ES-I3 (cell line): Measurements from ENCODE around the gene CCDC91.
"Not testable (repeated sequence)": the region's sequence is repeated elsewhere in the genome, so short reads cannot be mapped to it uniquely, and the experiment has no call there.

ENCODE experiments used
- H3K36me3 ChIP-seq: 2 replicates; pipeline ENCODE4 v1.6.1; 2013; ENCODE audit warnings: mild to moderate bottlenecking, low read length, control low read depth, moderate library complexity; ENCODE audit not compliant: insufficient read depth
- H3K4me1 ChIP-seq: 2 replicates; pipeline ENCODE4 v1.6.1; 2013; ENCODE audit warnings: mild to moderate bottlenecking, control low read depth, low read length; ENCODE audit not compliant: insufficient read depth
- H3K9ac ChIP-seq: 2 replicates; pipeline ENCODE4 v1.6.1; 2013; ENCODE audit warnings: low read depth, mild to moderate bottlenecking, low read length, moderate library complexity
- H3K9me3 ChIP-seq: 2 replicates; pipeline ENCODE4 v1.6.1; 2013; ENCODE audit warnings: mild to moderate bottlenecking, low read length, moderate library complexity; ENCODE audit not compliant: control insufficient read depth, insufficient read depth

Gene CCDC91

DNA sequence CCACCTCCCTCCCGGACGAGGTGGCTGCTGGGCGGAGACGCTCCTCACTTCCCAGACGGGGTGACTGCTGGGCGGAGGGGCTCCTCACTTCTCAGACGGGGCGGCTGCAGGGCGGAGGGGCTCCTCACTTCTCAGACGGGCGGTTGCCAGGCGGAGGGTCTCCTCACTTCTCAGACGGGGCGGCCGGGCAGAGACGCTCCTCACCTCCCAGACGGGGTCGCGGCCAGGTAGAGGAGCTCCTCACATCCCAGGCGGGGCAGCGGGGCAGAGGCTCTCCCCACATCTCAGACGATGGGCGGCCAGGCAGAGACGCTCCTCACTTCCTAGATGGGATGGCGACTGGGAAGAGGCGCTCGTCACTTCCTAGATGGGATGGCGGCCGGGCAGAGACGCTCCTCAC is 10.9 kb downstream of the CCDC91 start:
- H3K9me3 ChIP-seq, H3K36me3 ChIP-seq, H3K9ac ChIP-seq, H3K4me1 ChIP-seq: not testable (repeated sequence)

DNA sequence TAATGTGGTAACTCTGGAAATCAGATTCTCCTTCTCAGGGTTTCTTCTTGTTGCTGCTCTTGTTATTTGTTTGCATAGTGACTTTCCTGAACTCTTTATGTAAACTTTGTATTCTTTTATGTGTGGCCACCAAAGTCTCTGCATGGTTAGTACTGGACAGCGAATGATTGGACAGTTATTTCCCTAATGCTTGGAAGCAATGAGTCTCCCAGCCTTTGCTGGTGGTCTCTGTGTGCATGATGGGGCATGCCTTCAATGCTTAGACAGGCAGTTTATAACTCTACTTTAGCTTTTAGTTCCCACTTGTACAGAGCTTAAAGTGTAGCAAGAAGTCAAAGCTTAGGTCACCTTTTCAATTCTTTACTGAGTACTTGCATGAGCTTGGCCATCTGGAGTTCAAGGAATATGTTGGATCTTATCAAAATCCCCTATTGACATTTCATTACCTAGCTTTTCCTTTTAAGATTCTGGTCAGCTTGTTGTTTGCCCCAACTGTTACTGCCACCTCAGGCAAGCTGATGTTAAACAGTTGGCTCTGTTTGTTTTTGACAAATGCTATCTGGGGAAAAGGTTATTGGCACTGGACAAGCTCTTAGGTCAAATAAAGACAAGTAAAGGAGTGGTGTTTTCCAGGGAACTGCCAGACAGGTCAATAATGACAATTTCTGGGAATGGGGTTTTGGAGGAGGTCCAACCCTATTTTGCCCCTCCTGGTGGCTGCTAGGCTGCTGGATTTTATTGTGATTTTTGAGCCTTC is 12.3 kb downstream of the CCDC91 start:
- Histone ChIP-seq H3K4me1 (no peaks in the 10 kb centered on the region), H3K36me3 (no peaks in the 10 kb centered on the region), H3K9ac (no peak overlapping the region), H3K9me3 (peaks cover 14% of the 10 kb centered on the region)

DNA sequence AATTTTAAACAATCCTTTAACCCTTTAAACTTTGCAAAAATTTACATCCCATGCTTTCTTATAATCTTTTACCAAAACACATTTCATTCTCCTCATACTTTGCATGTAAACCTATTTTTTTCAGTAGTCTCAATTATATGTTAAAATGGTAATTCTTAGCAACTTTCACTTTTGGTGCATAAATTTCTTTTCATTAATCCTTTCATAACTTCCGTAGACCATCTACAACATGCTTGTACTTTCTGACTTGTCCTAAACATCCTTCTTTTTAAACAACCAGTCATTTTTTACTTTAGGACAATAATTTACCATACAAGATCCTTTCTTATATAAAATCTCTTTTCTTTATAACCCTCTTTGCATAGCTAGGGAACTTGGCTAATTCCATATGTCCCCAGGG is 19.5 kb downstream of the CCDC91 start:
- H3K36me3 ChIP-seq, result no peaks in the 10 kb centered on the region
- H3K9me3 ChIP-seq, result peaks cover 23% of the 10 kb centered on the region
- H3K4me1 ChIP-seq, result no peaks in the 10 kb centered on the region
- H3K9ac ChIP-seq, result no peak overlapping the region

DNA sequence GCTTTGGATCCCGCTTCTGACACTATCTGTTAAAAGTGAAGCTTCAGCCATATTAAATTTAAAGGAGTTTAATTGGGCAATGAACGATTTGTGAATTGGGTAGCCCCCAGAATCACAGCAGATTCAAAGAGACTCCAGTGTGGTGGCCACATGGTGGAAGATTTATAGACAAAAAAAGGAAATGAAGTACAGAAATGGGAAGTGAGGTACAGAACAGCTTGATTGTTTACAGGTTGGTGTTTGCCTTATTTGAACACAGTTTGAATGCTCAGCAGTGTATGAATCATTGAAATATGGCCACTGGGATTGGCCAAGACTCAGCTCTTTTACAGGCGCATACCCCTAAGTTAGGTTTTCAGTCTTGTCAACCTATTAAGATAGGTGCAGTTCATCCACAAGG is 21.9 kb downstream of the CCDC91 start:
- no peaks in the 10 kb centered on the region for H3K4me1 ChIP-seq
- H3K36me3 ChIP-seq, result no peaks in the 10 kb centered on the region
- peaks cover 19% of the 10 kb centered on the region; the same call in 1 of the 2 replicates for H3K9me3 ChIP-seq
- H3K9ac ChIP-seq, result no peak overlapping the region

DNA sequence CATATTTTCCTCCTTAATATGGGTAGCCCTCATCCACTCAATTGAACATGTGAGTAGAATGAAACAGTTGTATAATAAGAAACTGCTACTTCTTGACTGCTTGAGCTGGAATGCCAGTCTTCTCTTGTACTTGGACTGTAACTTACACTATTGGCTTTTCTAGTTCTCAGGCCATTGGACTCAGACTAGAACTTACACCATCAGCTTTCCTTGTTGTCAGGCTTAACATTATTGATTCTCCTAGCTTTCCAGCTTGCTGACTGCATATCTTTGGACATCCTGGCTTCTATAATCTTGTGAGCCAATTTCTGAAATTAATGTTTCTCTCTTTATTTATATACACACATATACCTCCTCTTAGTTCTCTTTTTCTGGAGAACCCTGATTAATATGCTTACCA is 24.8 kb downstream of the CCDC91 start:
- no peak overlapping the region for H3K9ac ChIP-seq
- no peaks in the 10 kb centered on the region for H3K36me3 ChIP-seq
- H3K4me1 ChIP-seq, result no peaks in the 10 kb centered on the region
- H3K9me3 ChIP-seq, result peaks cover 12% of the 10 kb centered on the region; the same call in 1 of the 2 replicates

DNA sequence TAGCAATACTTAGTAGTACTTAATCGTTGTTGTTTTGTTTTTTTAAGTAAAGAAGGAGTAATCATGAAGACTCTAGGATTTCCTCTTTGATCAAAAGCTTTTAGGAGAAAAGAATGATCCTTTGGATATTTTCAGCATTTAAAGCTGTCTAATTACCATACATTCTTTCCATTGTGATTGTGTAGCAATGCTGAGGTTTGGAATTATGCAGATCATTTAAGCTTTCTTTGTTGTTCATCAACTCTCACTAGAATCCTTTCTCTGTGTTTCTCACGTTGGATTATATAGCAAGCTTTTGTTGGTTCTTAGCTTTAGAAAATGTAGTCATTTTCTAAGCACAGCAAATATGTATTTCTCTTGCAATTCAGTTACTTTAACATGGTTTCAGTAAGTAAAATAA is 25.8 kb downstream of the CCDC91 start:
- Histone ChIP-seq H3K9ac (no peak overlapping the region), H3K36me3 (no peaks in the 10 kb centered on the region), H3K4me1 (no peaks in the 10 kb centered on the region), H3K9me3 (peaks cover 3% of the 10 kb centered on the region; the same call in 1 of the 2 replicates)

DNA sequence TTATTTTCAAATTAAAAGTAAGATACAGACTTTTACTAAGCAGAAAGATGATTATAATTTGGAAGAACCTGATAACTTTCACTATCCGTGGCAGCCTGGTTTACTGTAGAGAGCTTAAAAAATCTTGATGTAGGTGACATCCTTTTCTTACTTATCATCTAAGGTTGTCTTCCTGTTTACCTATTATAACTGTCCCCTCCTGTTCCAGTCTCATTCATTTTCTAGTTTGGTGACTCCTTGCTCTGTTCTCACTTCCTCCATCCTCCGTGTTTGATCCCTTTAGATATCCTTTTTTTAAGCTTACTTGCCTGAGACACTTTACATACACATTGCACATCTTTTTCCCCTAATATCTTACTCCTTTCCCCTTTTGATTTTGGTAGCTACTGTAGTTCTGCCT is 27.5 kb downstream of the CCDC91 start:
- Histone ChIP-seq H3K4me1 (no peaks in the 10 kb centered on the region), H3K9me3 (no peaks in the 10 kb centered on the region; the same call in 1 of the 2 replicates), H3K36me3 (no peaks in the 10 kb centered on the region), H3K9ac (no peak overlapping the region)

DNA sequence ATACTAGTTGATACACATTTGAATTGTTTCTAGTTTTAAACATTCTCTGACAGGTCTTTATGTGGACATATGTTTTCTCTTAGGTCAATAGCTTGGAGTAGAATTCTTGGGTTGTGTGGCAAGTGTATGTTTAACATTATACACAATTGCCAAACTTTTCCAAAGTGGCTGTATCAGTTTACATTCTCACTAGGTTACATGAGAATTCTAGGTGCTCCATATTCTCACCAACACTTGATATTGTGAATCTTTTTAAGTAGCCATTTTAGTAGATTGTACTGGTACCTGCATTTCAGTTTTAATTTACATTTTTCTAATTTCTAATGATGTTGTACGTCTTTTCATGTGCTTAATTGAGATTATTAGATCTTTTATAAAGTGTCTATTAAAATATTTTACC is 28.6 kb downstream of the CCDC91 start:
- Histone ChIP-seq H3K36me3 (no peaks in the 10 kb centered on the region), H3K9me3 (no peaks in the 10 kb centered on the region; the same call in 1 of the 2 replicates), H3K4me1 (no peaks in the 10 kb centered on the region; the same call in 1 of the 2 replicates), H3K9ac (no peak overlapping the region)

DNA sequence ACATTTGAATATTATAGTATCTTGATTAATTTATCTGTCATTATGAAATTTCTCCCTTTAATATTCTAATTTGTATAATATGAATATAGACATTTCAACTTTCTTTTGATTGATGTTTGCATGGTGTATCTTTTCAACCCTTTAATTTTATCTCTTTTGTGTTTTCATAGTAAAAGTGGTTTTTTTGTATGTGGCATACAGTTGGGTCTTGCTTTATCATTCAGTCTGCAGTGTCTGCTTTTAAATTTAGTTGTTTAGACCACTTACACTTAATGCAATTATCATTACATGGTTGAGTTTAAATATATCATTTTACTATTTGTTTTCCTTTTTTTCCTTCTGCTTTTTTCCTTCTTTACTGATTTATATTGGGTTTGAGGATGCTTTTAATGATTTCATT is 29.6 kb downstream of the CCDC91 start:
- Histone ChIP-seq H3K36me3 (no peaks in the 10 kb centered on the region), H3K9me3 (no peaks in the 10 kb centered on the region; the same call in 1 of the 2 replicates), H3K4me1 (no peaks in the 10 kb centered on the region; the same call in 1 of the 2 replicates), H3K9ac (no peak overlapping the region)

DNA sequence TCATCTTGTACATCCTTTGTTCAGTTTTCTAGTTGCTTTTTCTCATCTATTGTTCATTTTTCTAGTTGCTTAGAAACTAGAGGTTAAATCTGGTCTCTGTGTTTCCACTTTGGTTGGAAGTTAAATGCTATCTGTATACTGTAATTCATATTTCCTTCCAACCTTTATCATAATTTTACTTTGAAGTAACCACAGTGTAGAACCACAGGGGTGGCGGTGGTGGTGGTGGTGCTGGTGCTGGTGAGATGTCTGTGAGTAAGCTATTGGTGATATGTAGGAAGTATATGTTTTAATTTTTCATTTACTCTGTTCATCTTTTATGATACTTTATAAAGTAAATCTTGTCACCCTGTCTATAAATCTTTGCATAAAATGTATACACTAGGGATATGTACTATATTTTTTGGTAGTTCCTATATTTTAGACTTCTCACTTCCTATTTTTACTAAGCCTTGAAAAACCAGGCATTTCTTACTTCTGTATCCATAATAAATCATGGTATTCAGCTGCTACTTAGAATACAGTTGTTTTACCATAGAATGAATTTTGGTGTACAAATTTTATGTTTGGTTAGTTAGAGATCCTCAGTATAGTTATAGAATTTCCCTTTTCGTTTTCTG is 31.9 kb downstream of the CCDC91 start:
- H3K9me3 ChIP-seq, result no peaks in the 10 kb centered on the region; the same call in 1 of the 2 replicates
- H3K4me1 ChIP-seq, result no peaks in the 10 kb centered on the region; the same call in 1 of the 2 replicates
- H3K36me3 ChIP-seq, result no peaks in the 10 kb centered on the region
- no peak overlapping the region for H3K9ac ChIP-seq

DNA sequence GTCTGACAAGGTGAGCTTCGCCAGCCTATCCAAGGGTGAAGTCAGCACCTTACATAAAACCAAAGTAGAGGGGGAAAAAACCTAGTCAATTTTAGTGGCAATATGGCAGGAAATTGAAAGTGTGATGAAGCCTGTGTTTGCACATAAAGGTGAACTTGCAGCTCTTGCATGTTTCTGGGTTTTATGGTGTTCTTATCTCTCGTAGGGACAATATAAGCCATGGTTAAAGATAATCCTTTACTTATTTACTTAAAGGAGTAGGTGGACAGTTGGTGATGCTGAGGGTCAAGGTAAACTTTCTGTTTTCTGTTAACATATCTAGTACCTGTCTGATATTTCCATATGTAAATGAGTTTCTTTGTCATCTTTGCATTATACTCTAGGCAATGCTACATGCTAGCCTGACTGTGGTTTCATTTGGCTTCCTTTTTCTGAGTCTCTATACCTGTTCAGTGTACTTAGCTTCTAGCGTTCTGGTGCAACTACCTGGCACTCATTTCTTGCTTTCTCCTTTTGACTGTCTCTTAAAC is 32.8 kb downstream of the CCDC91 start:
- Histone ChIP-seq H3K4me1 (no peaks in the 10 kb centered on the region; the same call in 1 of the 2 replicates), H3K9me3 (no peaks in the 10 kb centered on the region; the same call in 1 of the 2 replicates), H3K36me3 (no peaks in the 10 kb centered on the region), H3K9ac (no peak overlapping the region)

DNA sequence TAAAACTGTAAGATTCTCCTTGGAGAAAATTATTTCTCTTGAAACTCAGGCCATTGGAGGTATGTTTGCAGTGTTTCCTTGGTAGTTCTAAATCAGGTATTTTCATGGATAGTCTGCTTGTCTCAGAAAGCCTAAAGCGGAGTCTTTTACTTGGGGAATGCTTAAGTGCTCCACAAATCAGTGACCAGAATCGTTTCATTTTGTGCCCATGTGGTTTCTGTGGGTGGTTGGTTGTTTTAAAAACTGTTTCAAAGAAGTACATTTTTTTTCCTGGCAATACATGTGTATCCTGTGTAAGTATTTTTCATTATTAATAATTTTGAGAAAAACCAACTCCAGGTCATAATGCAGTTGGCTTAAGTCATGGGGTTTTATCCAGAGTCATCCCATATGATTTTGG is 33.6 kb downstream of the CCDC91 start:
- Histone ChIP-seq H3K4me1 (no peaks in the 10 kb centered on the region; the same call in 1 of the 2 replicates), H3K9ac (no peak overlapping the region), H3K9me3 (no peaks in the 10 kb centered on the region; the same call in 1 of the 2 replicates), H3K36me3 (no peaks in the 10 kb centered on the region)

DNA sequence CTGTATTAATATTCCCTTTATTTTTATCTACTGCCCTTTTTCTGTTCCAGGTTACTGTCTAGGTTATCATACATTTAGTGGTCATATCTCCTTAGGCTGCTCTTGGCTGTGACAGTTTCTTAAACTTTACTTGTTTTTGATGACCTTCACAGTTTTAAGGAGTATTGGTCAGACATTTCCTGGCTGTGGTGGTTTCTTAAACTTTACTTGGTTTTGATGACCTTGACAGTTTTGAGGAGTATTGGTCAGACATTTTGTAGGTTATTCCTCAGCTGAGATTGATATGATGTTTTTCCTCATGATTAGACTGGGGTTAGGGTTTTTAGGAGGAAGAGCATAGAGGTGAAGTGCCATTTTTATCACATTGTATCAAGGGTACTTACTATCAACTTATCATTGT is 36.4 kb downstream of the CCDC91 start:
- Histone ChIP-seq H3K9ac (no peak overlapping the region), H3K36me3 (no peaks in the 10 kb centered on the region), H3K9me3 (no peaks in the 10 kb centered on the region), H3K4me1 (no peaks in the 10 kb centered on the region; the same call in 1 of the 2 replicates)

DNA sequence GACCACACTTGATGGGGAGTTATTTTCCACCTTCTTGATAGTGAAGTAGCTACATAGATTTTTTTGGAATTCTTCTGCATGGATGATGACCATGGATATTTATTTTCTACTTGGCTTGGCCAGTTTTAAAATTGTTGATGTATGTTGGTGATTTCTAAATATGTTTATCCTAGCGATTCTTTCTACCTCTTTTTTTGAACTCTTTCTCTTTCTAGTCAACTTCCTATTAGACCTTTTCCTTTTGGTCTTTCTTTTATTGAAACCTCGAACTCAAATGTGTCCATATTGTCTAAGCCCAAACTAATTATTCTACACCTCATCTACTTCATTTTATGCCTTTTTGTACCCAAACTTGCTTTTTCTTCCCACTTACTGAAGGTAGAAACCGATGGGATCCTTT is 37.0 kb downstream of the CCDC91 start:
- H3K4me1 ChIP-seq, result no peaks in the 10 kb centered on the region; the same call in 1 of the 2 replicates
- H3K9me3 ChIP-seq, result no peaks in the 10 kb centered on the region
- no peak overlapping the region for H3K9ac ChIP-seq
- H3K36me3 ChIP-seq, result no peaks in the 10 kb centered on the region

DNA sequence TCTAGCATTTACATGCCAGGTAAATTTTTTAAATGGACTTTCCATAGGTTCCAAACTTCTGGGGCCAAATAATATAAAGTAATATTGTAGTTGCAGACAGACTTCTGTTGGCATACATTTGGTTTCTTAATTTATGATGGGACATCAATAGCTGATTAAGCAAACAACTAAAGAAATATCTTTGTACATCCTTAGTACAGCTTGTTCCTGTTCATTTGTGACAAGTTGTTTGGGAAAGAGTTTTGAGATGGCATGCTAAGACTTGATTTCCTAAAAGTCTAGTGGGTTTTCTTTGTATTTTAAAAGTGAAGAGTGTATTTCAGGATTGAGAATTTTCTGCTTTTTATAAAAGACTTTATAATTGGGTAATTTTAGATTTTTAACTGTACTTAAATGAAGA is 41.0 kb downstream of the CCDC91 start:
- no peak overlapping the region for H3K9ac ChIP-seq
- H3K9me3 ChIP-seq, result no peaks in the 10 kb centered on the region
- H3K4me1 ChIP-seq, result no peaks in the 10 kb centered on the region
- H3K36me3 ChIP-seq, result no peaks in the 10 kb centered on the region
